Lower lobe of right lung (tissue), 2 donors: Measurements from ENCODE around the gene CALN1. TPM values are rescaled to one million over a fixed set of nuclear protein-coding genes. Genes with fewer than 3 reads are reported as not detected.

Experiments
- ATAC-seq, 2 donors: fragments of 200-7000 bp; cut with Tn5 transposase; one replicate each; pipeline ENCODE4 v1.9.1; 2020 to 2022; ENCODE audit warnings: mild to moderate bottlenecking in 2 of 2, moderate library complexity in 2 of 2
- DNase-seq: peaks from one replicate; pipeline ENCODE4 v3.0.0-alpha.2; 2020
- H3K27ac ChIP-seq: fragments of 200-600 bp; one replicate; pipeline ENCODE4 v1.8.0; 2022
- H3K27me3 ChIP-seq: fragments of 200-600 bp; one replicate; pipeline ENCODE4 v1.8.0; 2022; ENCODE audit warnings: low read depth
- H3K36me3 ChIP-seq: fragments of 200-600 bp; one replicate; pipeline ENCODE4 v1.8.0; 2022; ENCODE audit warnings: mild to moderate bottlenecking
- H3K4me1 ChIP-seq: fragments of 200-600 bp; one replicate; pipeline ENCODE4 v1.8.0; 2022
- H3K4me3 ChIP-seq: fragments of 200-600 bp; one replicate; pipeline ENCODE4 v1.8.0; 2022; ENCODE audit warnings: mild to moderate bottlenecking
- H3K9me3 ChIP-seq: fragments of 200-600 bp; one replicate; pipeline ENCODE4 v1.8.0; 2022
- CTCF ChIP-seq: fragments of 200-600 bp; IDR thresholded peaks from one replicate; pipeline ENCODE4 v1.8.0; 2022; ENCODE audit warnings: antibody characterized with exemption, mild to moderate bottlenecking
- intact Hi-C: fragments of 100-400 bp; cut with DNase I; formaldehyde crosslinking; loops from one replicate; pipeline ENCODE4 v1.11.0; 2022
- total RNA-seq: library from RNA; stranded (reverse); fragmentation: NEBNext Ultra II Directional; extraction: Animal tissue kit (Norgen Biotek cat#: 25700); gene quantifications from one replicate; pipeline ENCODE4 v1.2.1, GENCODE V29; 2021
- donor health status: DM: no; HTN: yes; CAD: no; lungs with severe emphysema.

CALN1 gene
- total RNA-seq, 1 donor from 2014 or later, result not detected

- H3K9me3 ChIP-seq, result no peaks in the 10 kb centered on the region
- no peak for ATAC-seq
- H3K4me3 ChIP-seq, result no peak overlapping the region
- DNase-seq, result no peak
- no peaks in the 10 kb centered on the region for H3K4me1 ChIP-seq
- H3K36me3 ChIP-seq, result no peaks in the 10 kb centered on the region
- no peak overlapping the region for H3K27ac ChIP-seq
- no peak for TF ChIP-seq CTCF
- H3K27me3 ChIP-seq, result no peaks in the 10 kb centered on the region
- intact Hi-C loops, result no loop called here
These were observed 526.1 kb downstream of the CALN1 start for GRCh38 chr7:71886046-71886445.

DNA sequence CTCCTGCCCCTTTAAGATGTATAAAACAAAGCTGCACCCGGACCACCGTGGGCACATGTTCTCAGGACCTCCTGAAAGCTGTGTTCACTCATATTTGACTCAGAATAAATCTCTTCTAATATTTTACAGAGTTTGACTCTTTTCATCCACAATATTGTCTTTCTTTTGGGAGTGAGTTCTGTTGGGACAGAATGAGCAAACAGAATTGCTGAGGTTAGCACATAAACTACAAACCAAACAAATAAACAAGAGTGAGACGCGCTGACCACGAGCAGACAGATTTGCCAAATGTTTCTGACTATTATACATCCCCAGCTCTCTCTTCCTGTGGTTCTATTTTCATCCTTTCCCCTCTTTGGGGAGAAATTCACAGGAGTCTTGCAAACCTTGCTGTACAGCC, 526.7 kb downstream of the CALN1 start:
- Histone ChIP-seq H3K27ac (no peak overlapping the region), H3K9me3 (no peaks in the 10 kb centered on the region), H3K4me3 (no peak overlapping the region), H3K27me3 (no peaks in the 10 kb centered on the region), H3K4me1 (no peaks in the 10 kb centered on the region), H3K36me3 (no peaks in the 10 kb centered on the region)
- ATAC-seq (no peak), DNase-seq (no peak)
- intact Hi-C loops, result no loop called here
- TF ChIP-seq CTCF, result no peak

DNA sequence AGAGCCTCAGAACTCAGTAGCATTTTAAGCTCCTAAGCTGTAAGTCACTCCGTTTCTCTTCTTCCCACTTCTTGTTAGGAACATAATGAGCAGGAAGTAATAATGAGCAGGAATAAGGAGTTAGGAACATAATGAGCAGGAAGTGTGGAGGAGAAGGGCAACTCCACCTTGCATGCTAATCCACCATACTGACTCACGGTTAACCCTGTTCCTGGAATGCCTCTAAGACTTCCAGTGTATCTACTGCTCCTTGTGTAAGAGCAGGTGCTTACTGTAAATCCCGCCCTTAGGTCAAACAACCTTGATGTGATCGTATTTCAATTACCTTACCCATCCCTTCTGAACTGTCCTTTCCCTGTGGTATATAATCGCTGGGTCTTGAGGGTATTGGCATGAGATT, 528.7 kb downstream of the CALN1 start:
- Histone ChIP-seq H3K9me3 (no peaks in the 10 kb centered on the region), H3K36me3 (no peaks in the 10 kb centered on the region), H3K27me3 (no peaks in the 10 kb centered on the region), H3K4me3 (no peak overlapping the region), H3K4me1 (no peaks in the 10 kb centered on the region), H3K27ac (no peak overlapping the region)
- no peak for TF ChIP-seq CTCF
- ATAC-seq, result no peak
- intact Hi-C loops, result no loop called here
- DNase-seq, result no peak

DNA sequence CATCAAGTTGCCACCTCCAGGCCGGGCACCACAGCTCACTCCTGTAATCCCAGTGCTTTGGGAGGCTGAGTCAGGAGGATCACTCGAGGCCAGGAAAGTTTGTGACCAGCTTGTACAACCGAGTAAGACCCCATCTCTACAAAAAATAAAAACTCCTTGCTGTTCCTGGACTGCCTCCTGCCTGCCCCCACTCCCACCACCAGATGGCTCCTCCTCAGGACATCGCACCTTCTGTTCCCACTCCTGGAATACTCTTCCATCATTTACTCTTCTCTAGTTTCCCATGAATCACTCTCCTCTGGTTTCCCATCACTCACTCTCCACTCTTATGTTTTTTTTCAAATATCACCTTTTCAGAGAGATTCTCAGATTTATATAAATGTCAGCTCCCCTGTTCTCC, 540.7 kb downstream of the CALN1 start:
- no peak for DNase-seq
- Histone ChIP-seq H3K27ac (no peak overlapping the region), H3K27me3 (no peaks in the 10 kb centered on the region), H3K4me1 (no peaks in the 10 kb centered on the region), H3K9me3 (peaks cover 4% of the 10 kb centered on the region), H3K4me3 (no peak overlapping the region), H3K36me3 (no peaks in the 10 kb centered on the region)
- intact Hi-C loops, result no loop called here
- TF ChIP-seq CTCF, result no peak
- no peak for ATAC-seq

DNA sequence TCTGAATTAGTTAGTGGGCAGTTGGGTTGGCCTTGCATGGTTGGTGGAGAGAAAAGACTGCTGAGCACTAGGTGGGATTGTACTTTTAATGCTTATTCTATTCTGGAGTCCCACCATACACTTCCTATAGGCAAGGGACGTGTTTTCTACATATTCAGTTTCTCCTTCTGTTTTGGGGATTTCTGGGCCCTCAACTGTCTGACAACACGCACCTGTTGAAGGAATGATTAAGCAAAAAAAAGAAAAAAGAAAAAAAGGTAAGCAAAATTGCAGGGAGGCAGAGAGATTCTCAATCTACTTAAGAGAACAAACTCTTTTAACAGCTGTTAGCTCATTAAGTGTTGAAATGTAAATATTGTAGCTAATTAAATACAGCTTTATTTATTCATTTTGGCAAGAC, 541.3 kb downstream of the CALN1 start:
- no peak for TF ChIP-seq CTCF
- intact Hi-C loops, result no loop called here

DNA sequence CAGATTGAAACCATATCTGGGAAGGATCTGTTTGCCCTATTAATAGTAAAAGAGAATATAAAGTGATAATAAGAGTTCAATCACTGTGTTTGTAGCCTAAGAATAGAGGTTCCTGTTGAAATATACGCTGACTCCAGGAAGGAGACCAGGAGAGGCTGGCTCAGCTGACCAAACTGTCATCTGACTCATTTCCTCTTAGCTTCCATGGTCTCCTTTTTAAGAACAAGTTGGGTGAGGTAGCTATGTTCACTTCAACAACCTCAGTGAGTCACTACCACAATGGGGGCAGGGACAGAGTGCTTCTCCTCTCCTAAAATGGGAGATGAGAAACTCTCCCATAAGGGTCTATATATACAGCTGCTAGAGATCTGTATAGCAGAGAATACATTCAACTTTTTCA, 543.3 kb downstream of the CALN1 start:
- Histone ChIP-seq H3K9me3 (no peaks in the 10 kb centered on the region), H3K27me3 (no peaks in the 10 kb centered on the region), H3K36me3 (no peaks in the 10 kb centered on the region), H3K27ac (no peak overlapping the region), H3K4me3 (no peak overlapping the region), H3K4me1 (no peaks in the 10 kb centered on the region)
- no peak for ATAC-seq
- intact Hi-C loops, result no loop called here
- no peak for TF ChIP-seq CTCF
- no peak for DNase-seq

More for the DNA sequence above, 541.3 kb downstream of the CALN1 start:
- Histone ChIP-seq H3K27me3 (no peaks in the 10 kb centered on the region), H3K27ac (no peak overlapping the region), H3K4me3 (no peak overlapping the region), H3K9me3 (peaks cover 3% of the 10 kb centered on the region), H3K4me1 (no peaks in the 10 kb centered on the region), H3K36me3 (no peaks in the 10 kb centered on the region)
- no peak for DNase-seq
- ATAC-seq, result no peak
